GM12878 (cell line): ENCODE measurements around the gene CEP295NL.

Experiments used
- BCL11A ChIP-seq: IDR thresholded peaks from 2 replicates; pipeline ENCODE4 v1.6.1; 2011; ENCODE audit warnings: low read depth, low read length
- TF ChIP-seq, protein P1 (sequence below): IDR thresholded peaks from 2 replicates; pipeline ENCODE4 v1.6.1; 2012; ENCODE audit warnings: mild to moderate bottlenecking, low read depth, low read length

DNA sequence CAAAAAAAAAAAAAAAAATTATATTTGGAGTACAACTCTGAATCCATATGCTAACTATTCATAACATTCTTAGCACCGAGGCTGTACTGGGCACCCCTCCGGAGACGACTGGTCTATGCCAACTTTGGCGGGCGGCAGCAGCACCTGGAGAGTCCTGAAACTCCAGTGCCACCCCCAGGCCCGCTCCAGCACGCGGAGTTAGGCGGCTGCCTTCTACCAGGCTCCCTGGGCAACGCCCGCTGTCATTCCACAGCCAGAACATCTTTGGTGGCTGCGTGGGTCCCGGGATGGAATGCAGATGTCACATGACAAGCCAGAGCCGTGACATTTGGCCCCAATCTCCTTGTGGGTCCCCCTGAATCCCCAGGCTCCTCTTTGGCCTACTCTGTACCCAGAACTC, 16.0 kb upstream of the CEP295NL start:
- no peak for TF ChIP-seq BCL11A
- TF ChIP-seq, protein P1, sequence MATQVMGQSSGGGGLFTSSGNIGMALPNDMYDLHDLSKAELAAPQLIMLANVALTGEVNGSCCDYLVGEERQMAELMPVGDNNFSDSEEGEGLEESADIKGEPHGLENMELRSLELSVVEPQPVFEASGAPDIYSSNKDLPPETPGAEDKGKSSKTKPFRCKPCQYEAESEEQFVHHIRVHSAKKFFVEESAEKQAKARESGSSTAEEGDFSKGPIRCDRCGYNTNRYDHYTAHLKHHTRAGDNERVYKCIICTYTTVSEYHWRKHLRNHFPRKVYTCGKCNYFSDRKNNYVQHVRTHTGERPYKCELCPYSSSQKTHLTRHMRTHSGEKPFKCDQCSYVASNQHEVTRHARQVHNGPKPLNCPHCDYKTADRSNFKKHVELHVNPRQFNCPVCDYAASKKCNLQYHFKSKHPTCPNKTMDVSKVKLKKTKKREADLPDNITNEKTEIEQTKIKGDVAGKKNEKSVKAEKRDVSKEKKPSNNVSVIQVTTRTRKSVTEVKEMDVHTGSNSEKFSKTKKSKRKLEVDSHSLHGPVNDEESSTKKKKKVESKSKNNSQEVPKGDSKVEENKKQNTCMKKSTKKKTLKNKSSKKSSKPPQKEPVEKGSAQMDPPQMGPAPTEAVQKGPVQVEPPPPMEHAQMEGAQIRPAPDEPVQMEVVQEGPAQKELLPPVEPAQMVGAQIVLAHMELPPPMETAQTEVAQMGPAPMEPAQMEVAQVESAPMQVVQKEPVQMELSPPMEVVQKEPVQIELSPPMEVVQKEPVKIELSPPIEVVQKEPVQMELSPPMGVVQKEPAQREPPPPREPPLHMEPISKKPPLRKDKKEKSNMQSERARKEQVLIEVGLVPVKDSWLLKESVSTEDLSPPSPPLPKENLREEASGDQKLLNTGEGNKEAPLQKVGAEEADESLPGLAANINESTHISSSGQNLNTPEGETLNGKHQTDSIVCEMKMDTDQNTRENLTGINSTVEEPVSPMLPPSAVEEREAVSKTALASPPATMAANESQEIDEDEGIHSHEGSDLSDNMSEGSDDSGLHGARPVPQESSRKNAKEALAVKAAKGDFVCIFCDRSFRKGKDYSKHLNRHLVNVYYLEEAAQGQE = no peak
